Stimulated activated CD8-positive, alpha-beta memory T cell treated with anti-CD3 and anti-CD28 coated beads, Interleukin-4, amount 100 ng/mL, for 48 hours (primary cell): Measurements from ENCODE around the gene HBD.

Experiments used
- DNase-seq: peaks from one replicate; pipeline ENCODE4 v3.0.0-alpha.2; 2020

Gene HBD

DNA sequence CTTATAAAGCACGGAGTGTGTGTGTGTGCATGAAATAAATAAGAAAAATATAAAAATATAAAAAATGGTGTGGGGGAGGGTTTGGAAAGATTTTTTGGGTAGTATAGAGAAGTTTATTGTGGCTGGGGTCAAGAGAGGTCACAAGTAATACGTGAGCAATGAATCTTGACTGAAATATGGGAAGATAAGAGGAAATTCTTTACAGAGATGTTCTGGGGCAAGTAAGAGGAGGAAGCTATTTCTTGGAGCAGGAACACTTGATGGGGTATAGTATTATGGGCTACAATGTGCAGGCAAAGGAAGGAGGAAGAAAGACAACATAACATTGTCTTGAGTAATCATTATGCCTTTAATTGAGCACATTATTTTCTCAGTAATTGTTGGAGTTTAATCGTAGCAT lies 2.1 kb downstream of the HBD start:
- DNase-seq: no peak

DNA sequence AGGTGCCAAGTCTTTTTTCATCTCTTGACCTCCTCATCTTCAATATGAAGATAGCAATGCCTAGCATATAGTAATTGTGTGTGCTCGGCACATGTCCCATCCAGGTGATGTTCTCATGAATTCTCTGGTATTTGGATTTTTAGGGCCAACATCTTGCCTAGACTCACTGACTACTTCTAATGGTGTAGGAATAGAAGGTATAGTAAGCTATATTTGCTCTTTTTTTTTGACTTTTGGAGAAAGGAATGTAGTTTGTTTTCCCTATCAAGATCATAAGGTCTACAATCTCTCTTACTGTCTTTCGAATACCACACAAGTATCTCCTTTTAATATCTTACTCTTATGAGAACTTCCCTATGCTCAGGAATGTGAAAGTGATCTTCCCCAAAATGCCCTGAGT lies 3.2 kb downstream of the HBD start:
- DNase-seq: no peak

DNA sequence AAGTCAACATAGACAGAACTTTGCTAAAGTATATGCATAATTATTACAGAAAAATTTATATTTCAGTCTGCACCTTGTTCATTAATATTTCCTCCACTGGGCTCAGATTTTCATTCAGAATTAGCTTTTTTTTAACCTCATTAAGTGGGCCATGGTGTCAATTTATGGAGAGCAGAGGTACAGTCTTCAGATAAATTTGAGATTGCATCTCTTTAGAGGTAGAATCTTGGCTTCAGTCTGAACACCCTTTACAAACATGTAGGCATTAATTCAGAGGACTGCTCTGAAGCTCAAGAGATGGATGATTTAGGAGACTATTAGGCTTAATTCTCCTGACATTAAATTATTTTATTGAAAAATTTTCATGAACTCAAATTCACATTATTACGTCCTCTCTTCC lies 4.0 kb downstream of the HBD start:
- DNase-seq: no peak

DNA sequence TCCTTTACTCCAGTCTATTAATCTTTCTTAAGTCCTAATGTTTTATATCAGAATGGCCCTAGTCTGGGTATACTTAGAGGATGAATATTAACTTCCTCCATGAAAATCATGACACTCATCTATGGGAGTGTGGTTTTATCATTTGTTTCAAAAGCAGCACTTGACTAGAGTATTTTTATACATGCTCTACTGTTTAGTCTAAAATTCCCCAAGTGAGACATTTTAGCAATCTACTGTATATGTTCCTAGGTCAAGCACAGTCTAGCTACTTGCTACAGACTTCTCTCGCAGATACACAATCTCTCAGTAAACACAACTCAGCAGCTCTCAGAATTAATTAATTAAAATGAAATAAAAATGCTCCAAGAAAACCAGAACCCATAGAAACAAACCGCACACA lies 4.5 kb downstream of the HBD start:
- DNase-seq: no peak

DNA sequence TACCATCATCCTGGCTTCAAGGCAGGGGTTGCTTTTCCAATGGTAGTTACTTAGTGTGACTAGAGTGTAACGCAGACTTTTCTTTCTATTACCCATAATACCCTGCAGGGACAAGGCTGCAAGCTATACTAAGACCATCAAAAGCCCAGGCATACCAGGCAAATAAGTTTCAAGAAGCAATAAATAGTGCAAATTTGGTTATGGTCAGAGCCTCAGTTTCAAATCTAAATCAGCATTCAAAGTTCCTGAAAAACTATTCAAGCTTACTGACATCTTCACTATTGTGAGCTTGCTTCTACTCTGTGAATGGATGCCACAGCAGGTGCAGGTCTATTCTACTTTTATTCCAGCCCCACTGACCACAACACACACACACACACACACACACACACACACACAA lies 4.9 kb downstream of the HBD start:
- no peak for DNase-seq

DNA sequence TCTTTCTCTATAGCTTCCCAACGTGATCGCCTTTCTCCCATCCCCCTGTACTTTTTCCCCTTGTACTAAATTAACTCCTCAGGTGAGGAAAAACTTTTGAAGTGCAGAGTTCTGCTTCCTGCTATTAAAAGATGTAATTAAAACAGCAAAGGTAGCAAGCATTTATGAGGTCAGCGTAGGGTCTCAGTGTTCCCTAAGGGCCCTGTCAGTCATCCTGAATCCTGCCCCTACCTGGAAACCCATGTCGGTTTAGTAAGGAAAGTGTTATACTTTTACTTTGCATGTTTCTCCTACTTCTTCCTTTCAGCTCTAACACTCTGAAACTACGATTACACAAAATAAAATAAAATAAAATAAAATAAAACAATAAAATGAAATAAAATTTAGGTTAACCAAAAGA lies 6.2 kb downstream of the HBD start:
- DNase-seq: no peak

DNA sequence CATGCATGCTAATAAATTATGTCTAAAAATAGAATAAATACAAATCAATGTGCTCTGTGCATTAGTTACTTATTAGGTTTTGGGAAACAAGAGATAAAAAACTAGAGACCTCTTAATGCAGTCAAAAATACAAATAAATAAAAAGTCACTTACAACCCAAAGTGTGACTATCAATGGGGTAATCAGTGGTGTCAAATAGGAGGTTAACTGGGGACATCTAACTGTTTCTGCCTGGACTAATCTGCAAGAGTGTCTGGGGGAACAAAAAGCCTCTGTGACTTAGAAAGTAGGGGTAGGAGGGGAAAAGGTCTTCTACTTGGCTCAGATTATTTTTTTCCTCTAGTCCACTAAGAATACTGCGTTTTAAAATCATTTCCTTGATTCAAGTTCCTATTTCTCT lies 6.6 kb downstream of the HBD start:
- no peak for DNase-seq

DNA sequence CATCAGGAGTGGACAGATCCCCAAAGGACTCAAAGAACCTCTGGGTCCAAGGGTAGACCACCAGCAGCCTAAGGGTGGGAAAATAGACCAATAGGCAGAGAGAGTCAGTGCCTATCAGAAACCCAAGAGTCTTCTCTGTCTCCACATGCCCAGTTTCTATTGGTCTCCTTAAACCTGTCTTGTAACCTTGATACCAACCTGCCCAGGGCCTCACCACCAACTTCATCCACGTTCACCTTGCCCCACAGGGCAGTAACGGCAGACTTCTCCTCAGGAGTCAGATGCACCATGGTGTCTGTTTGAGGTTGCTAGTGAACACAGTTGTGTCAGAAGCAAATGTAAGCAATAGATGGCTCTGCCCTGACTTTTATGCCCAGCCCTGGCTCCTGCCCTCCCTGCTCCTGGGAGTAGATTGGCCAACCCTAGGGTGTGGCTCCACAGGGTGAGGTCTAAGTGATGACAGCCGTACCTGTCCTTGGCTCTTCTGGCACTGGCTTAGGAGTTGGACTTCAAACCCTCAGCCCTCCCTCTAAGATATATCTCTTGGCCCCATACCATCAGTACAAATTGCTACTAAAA lies 7.5 kb downstream of the HBD start, which contains the start of gene HBB:
HBB (minus strand) TSS at position 340 of the 579 bp plus-strand sequence; CDS start at position 290, 50 bp downstream.
- no peak for DNase-seq

DNA sequence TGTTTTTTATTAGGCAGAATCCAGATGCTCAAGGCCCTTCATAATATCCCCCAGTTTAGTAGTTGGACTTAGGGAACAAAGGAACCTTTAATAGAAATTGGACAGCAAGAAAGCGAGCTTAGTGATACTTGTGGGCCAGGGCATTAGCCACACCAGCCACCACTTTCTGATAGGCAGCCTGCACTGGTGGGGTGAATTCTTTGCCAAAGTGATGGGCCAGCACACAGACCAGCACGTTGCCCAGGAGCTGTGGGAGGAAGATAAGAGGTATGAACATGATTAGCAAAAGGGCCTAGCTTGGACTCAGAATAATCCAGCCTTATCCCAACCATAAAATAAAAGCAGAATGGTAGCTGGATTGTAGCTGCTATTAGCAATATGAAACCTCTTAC lies 8.8 kb downstream of the HBD start:
- no peak for DNase-seq

DNA sequence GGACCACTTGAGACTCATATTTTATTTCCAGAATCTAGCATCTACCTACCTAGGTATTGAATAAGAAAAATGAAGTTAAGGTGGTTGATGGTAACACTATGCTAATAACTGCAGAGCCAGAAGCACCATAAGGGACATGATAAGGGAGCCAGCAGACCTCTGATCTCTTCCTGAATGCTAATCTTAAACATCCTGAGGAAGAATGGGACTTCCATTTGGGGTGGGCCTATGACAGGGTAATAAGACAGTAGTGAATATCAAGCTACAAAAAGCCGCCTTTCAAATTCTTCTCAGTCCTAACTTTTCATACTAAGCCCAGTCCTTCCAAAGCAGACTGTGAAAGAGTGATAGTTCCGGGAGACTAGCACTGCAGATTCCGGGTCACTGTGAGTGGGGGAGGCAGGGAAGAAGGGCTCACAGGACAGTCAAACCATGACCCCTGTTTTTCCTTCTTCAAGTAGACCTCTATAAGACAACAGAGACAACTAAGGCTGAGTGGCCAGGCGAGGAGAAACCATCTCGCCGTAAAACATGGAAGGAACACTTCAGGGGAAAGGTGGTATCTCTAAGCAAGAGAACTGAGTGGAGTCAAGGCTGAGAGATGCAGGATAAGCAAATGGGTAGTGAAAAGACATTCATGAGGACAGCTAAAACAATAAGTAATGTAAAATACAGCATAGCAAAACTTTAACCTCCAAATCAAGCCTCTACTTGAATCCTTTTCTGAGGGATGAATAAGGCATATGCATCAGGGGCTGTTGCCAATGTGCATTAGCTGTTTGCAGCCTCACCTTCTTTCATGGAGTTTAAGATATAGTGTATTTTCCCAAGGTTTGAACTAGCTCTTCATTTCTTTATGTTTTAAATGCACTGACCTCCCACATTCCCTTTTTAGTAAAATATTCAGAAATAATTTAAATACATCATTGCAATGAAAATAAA lies 9.5 kb downstream of the HBD start:
- no peak for DNase-seq

DNA sequence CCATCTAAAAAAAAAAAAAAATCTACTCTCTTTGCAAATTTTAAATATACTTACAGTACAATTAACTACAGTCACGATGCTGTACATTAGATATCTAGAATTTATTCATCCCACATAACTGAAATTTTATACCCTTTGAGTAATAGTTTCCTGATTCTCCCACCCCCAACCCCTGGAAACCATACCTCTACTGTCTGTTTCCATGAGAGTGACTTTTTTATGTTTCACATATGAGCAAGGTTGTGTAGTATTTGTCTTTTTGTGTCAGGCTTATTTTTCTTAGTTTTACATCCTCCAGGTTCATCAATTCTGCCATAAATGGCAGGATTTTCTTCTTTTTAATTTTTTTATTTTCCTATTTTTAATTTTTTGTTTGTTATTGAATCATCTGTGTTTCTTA lies 10.6 kb downstream of the HBD start:
- DNase-seq: no peak

DNA sequence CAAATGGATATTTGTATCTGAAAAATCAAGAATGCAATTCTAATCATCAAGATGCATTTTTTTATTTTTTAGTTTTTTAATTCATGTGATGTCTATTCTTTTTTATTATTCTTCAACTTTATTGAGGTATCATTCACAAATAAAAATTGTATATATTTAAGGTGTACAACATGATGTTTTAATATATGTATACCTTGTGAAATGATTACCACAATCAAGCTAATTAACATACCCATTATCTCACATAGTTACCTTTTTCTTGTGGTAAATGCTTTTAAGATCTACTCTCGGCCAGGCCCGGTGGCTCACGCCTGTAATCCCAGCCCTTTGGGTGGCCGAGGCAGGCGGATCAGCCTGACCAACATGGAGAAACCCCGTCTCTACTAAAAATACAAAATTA lies 11.1 kb downstream of the HBD start:
- no peak for DNase-seq

DNA sequence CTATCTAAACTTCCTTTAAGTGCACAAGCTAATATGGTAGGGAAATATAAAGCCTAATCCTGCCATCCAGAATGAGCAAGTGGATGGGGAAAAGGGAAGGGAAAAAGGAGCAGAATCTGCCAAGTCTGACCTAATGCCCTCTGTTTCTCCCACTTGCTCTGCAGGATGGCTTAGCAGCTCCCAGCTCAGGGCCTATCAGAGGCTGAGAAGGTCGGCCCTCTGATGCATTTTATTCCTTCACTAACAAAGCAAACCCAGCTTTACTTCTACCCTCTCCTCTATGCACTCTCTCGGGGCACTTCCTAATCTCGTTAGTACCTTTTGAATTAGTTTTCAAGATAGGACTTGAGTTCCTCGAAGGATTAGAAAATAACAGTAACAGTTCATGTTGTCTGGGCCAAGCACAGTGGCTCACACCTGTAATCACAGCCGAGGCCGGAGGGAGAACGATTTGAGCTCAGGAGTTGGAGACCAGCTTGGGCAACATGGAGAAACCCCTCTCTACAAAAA lies 23.9 kb downstream of the HBD start:
- no peak for DNase-seq

DNA sequence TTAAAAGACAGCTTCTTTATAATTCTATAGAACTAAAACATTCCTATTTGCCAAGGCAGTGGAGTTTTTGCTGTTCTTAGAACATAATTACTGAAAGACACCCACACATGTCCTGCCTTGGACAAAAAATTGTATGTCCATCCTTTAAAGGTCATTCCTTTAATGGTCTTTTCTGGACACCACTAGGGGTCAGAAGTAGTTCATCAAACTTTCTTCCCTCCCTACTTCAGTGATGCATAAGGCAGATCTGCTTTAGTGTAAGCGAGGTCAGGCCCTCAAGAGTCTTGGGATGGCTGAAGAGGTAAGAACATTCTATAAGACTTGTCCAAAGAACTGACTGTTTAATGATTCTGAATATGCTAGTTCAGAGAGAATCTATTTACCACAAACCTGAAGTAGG lies 29.5 kb downstream of the HBD start:
- no peak for DNase-seq

DNA sequence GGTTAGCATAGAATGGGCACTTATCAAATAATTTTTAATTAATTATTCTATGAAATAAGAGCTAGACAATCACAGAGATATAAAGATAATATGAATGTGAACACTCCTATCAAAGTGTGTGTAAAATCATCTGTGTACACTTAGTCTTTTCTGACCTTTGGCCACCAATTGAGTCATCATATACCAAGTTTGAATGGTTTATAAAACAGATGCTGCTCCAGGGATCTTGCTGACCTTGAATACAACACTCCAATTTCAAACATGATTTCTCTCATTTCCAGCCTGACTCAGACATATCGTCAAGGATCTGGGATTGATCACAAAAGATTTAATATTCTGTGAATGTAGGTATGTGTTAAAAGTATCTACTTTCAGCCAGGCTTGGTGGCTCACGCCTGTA lies 30.9 kb downstream of the HBD start:
- DNase-seq: no peak

DNA sequence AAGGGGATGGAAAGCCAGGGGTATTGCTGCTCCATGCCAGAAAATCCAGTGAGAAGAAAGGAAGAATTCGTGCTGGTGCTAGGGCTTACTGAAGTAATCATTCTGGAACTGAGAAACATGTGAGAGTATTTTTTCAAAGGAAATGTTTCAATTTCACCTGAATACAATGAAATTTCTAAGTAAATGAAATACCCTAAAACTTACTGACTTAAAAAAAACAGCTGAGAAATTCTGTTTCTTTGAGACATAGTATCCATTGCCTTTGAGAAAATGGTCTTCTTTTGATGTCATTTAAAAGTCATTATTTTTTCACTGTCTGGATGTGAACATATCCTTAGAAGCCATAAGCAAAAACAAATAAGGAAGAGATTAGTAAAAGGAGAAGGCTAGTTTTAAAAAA lies 33.7 kb downstream of the HBD start, which contains the start of gene OR51V1:
OR51V1 (minus strand) TSS at position 101 of the 400 bp plus-strand sequence; CDS start at position 101, 0 bp downstream.
- no peak for DNase-seq

DNA sequence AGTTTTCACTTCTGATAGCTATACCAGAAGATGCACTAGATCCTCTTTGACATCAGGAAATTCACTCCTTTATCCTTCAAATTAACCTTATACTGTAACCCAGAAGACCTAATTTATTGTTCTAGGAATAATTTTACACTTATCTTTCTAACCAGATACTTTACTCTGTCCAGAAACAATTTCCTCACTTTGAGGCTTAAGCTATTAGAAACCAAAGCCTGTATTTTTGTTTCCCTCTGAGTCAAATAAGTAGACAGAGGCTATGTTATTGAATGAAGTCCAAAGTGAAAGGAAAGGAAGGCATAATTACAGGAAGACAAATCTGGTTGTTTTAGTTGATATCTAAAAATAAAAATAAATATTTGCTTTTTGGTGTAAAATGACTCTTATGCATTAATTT lies 36.0 kb downstream of the HBD start:
- no peak for DNase-seq

DNA sequence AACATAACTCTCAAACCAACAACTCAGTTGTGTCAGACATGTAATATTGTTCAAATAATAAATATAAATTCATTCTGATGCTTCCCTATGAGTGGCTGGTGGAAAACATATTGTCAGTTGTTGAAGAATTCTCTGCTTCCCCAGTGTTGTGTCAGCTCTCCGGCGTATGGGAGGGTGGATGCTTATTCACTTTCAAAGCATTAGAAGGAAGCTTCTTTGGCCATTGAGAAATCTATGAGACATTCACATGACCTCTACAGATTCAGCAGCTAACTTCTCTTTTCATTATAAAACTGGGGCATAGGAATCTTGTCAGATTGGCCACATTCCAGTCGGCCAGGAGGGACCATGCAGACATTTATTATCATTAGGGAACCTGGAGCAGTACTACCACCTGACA lies 36.7 kb downstream of the HBD start:
- no peak for DNase-seq

DNA sequence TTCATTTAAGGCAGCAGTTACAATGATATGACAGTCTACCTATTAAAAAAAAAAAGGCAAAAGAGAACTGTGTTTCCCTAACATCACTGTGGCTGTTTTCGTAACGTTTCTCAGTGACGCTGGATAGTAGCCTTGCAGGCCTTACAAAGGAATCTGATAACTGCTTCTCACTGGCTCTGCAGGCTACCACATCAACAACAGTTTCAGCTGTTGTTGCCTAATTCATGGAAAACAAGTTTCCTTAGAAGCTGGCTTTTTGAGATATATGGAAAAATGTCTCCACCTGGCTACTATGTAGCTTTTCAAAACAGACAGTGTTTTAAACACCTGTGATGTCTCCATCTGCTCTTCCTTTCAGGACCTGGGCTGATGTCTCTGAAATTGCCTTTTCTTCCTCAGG lies 37.6 kb downstream of the HBD start:
- DNase-seq: no peak

DNA sequence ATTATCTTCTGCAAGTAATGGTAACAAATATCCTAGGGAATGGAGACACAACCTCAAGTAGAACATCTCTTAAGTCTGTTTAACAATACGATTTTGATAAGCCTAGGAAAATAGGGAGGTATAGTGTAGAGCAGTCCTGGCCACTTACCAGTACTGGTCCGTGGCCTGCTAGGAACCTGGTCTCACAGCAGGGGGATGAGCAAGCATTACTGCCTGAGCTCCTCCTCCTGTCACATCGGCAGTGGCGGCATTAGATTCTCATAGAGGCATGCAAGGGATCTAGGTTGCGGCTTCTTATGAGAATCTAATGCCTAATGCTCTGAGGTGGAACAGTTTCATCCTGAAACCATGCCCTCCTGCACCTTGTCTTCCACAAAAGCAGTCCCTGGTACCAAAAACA lies 38.2 kb downstream of the HBD start:
- no peak for DNase-seq

DNA sequence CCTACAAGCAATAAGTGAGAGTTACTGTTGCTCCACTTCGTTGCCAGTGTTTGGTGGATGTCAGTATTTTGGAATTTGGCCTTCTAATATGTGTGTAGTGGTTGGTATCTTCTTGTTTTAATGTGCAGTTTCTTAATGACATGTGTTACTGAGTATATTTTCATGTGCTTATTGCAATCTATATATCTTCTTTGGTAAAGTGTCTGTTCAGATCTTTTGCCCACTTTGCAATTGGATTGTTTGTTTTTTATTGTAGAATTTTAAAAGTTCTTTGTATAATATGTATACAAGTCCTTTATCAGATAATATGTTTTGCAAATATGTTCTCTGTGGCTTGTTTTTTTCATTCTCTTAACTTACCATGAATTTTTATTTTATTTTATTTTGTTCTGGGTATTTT lies 41.5 kb downstream of the HBD start:
- no peak for DNase-seq

DNA sequence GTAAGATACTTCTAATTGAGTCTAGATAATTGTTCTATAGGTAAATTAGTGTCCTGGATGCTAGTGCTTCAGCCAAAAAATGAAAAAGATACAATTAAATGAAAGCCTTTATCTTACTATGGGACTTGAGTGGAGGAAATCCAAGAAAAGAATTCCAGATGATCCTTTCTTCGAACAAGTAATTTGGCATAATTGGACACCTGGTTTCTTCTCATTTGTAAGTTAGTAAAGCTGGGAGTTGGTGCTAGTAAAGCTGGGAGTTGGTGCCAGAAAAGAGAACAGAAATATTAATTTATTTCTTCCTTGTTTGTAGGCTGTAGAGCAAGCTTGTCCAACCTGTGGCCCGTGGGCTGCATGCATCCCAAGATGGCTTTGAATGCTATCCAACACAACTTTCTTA lies 46.1 kb downstream of the HBD start:
- DNase-seq: no peak
